Measurements from ENCODE around the gene KISS1R. TPM values are rescaled to one million over a fixed set of nuclear protein-coding genes. Genes with fewer than 3 reads are reported as not detected.

KISS1R gene
- total RNA-seq, 5 donors from 2014 or later (not counting 1 experiment from before 2014, with no cell fraction given), result 1.5 to 4.9 (median 2.8) TPM

- Mint-ChIP-seq H3K27ac (no peak overlapping the region), H3K4me1 (peaks cover 28 to 37% (median 36%) of the 10 kb centered on the region in 3 donors), H3K36me3 (peaks cover 5% of the 10 kb centered on the region), H3K9me3 (peaks cover 0 to 3% (median 0%) of the 10 kb centered on the region in 3 donors), H3K4me3 (peak overlapping the region in 2 of 3 donors; percentile 28 to 76), H3K27me3 (no peaks in the 10 kb centered on the region)
- WGBS (ENCODE audit: insufficient coverage), result 100% methylated on average over 18 of the region's 22 CpGs
- Histone ChIP-seq H3K36me3 (ENCODE audit: control insufficient read depth in 2 of 2, extremely low read depth in 1 of 2, insufficient read depth in 1 of 2, low read length in 1 of 2) (peaks cover 0 to 9% of the 10 kb centered on the region in 2 donors), H3K4me1 (ENCODE audit: control insufficient read depth in 1 of 2, extremely low read depth in 1 of 2, insufficient read depth in 2 of 2, low read length in 2 of 2) (peaks cover 0 to 40% of the 10 kb centered on the region in 2 experiments), H3K9me3 (no peaks in the 10 kb centered on the region), H3K27me3 (replicated peaks in 1 of 2; ENCODE audit: control insufficient read depth in 2 of 2, extremely low read depth in 1 of 2, insufficient read depth in 2 of 2, low read length in 1 of 2) (no peaks in the 10 kb centered on the region), H3K4me3 (ENCODE audit: control insufficient read depth in 1 of 2, extremely low read depth in 1 of 2, low read length in 1 of 2) (no peak overlapping the region), H3K27ac (ENCODE audit: low read length) (no peak overlapping the region)
- POLR2A ChIA-PET, result no interaction called here
- DNase-seq (no peak), ATAC-seq (replicated peaks in 1 of 4) (no peak)
- CTCF ChIA-PET, result interaction anchor here in 1 of 2 donors (1.1 kb wide), 1 partner anchor 57 kb away, joined by 3 read pairs; no protein-coding TSS in a partner anchor
Measured at GRCh38 chr19:939439-939838, 22.3 kb downstream of the KISS1R start.

DNA sequence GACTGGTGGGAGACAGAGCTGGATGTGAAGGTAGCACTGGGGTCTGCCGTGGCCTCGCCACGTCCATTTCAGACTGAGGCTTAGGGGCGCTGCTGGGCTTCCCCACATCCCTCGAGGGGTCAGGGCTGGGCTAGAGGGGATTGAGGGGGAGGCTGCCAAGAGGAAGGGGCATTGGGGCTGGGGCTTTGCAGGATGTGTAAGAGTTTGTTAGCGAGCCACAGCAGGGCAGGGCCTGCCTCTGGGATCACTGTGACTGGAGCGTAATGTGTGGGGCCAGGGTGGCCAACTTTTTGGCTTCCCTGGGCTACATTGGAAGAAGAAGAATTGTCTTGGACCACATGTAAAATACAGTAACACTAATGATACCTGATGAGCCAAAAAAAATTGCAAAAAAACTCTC is 22.8 kb downstream of the KISS1R start:
- peaks cover 28 to 37% (median 36%) of the 10 kb centered on the region in 3 donors for H3K4me1 Mint-ChIP-seq
- no peak for ATAC-seq (replicated peaks in 1 of 4)
- DNase-seq, result no peak
- H3K36me3 Mint-ChIP-seq, result peaks cover 5% of the 10 kb centered on the region
- Histone ChIP-seq H3K4me3 (ENCODE audit: control insufficient read depth in 1 of 2, extremely low read depth in 1 of 2, low read length in 1 of 2) (no peak overlapping the region), H3K27me3 (replicated peaks in 1 of 2; ENCODE audit: control insufficient read depth in 2 of 2, extremely low read depth in 1 of 2, insufficient read depth in 2 of 2, low read length in 1 of 2) (no peaks in the 10 kb centered on the region), H3K36me3 (ENCODE audit: control insufficient read depth in 2 of 2, extremely low read depth in 1 of 2, insufficient read depth in 1 of 2, low read length in 1 of 2) (peaks cover 0 to 9% of the 10 kb centered on the region in 2 donors), H3K4me1 (ENCODE audit: control insufficient read depth in 1 of 2, extremely low read depth in 1 of 2, insufficient read depth in 2 of 2, low read length in 2 of 2) (peaks cover 0 to 40% of the 10 kb centered on the region in 2 experiments), H3K9me3 (no peaks in the 10 kb centered on the region), H3K27ac (ENCODE audit: low read length) (no peak overlapping the region)
- H3K4me3 Mint-ChIP-seq, result peak overlapping the region; percentile 74 to 80 (median 76)
- ChIA-PET POLR2A (no interaction called here), CTCF (no interaction called here)
- no peaks in the 10 kb centered on the region for H3K27me3 Mint-ChIP-seq
- 97% methylated on average over 4 of the region's 7 CpGs for WGBS (ENCODE audit: insufficient coverage)
- peak overlapping the region; percentile 71 to 85 for H3K27ac Mint-ChIP-seq
- peaks cover 0 to 3% (median 0%) of the 10 kb centered on the region in 3 donors for H3K9me3 Mint-ChIP-seq

- peak overlapping the region; percentile 70 for H3K27ac ChIP-seq (ENCODE audit: low read length)
- peak overlapping the region; percentile 74 to 80 (median 76) for H3K4me3 Mint-ChIP-seq
- peak overlapping the region in 1 of 2 donors; percentile 42 for H3K4me3 ChIP-seq (ENCODE audit: control insufficient read depth in 1 of 2, extremely low read depth in 1 of 2, low read length in 1 of 2)
- DNase-seq, result peak; percentile 43 to 89 (median 65)
- no peaks in the 10 kb centered on the region for H3K27me3 Mint-ChIP-seq
- ChIA-PET CTCF (no interaction called here), POLR2A (no interaction called here)
- peak; percentile 77 to 86 (median 80) for ATAC-seq (replicated peaks in 1 of 4)
- peak overlapping the region; percentile 71 to 85 for H3K27ac Mint-ChIP-seq
- peaks cover 0 to 9% of the 10 kb centered on the region in 2 donors for H3K36me3 ChIP-seq (ENCODE audit: control insufficient read depth in 2 of 2, extremely low read depth in 1 of 2, insufficient read depth in 1 of 2, low read length in 1 of 2)
- peaks cover 0 to 3% (median 0%) of the 10 kb centered on the region in 3 donors for H3K9me3 Mint-ChIP-seq
- no peaks in the 10 kb centered on the region for H3K27me3 ChIP-seq (replicated peaks in 1 of 2; ENCODE audit: control insufficient read depth in 2 of 2, extremely low read depth in 1 of 2, insufficient read depth in 2 of 2, low read length in 1 of 2)
- H3K4me1 Mint-ChIP-seq, result peaks cover 28 to 37% (median 34%) of the 10 kb centered on the region in 3 donors
- 9% methylated on average over 64 of the region's 64 CpGs for WGBS (ENCODE audit: insufficient coverage)
- H3K9me3 ChIP-seq, result no peaks in the 10 kb centered on the region
- H3K36me3 Mint-ChIP-seq, result peaks cover 5% of the 10 kb centered on the region
- peaks cover 0 to 40% of the 10 kb centered on the region in 2 experiments for H3K4me1 ChIP-seq (ENCODE audit: control insufficient read depth in 1 of 2, extremely low read depth in 1 of 2, insufficient read depth in 2 of 2, low read length in 2 of 2)
Measured at GRCh38 chr19:940591-941291, 23.6 kb downstream of the KISS1R start.

- ChIA-PET POLR2A (no interaction called here), CTCF (no interaction called here)
- no peaks in the 10 kb centered on the region for H3K27me3 ChIP-seq (replicated peaks in 1 of 2; ENCODE audit: control insufficient read depth in 2 of 2, extremely low read depth in 1 of 2, insufficient read depth in 2 of 2, low read length in 1 of 2)
- peak overlapping the region; percentile 60 to 76 (median 76) for H3K4me3 Mint-ChIP-seq
- peak overlapping the region in 1 of 2 donors; percentile 42 for H3K4me3 ChIP-seq (ENCODE audit: control insufficient read depth in 1 of 2, extremely low read depth in 1 of 2, low read length in 1 of 2)
- H3K27ac ChIP-seq (ENCODE audit: low read length), result peak overlapping the region; percentile 44
- ATAC-seq (replicated peaks in 1 of 4) (peak in 1 of 4 experiments; percentile 9), DNase-seq (no peak)
- peaks cover 0 to 9% of the 10 kb centered on the region in 2 donors for H3K36me3 ChIP-seq (ENCODE audit: control insufficient read depth in 2 of 2, extremely low read depth in 1 of 2, insufficient read depth in 1 of 2, low read length in 1 of 2)
- WGBS (ENCODE audit: insufficient coverage), result 81% methylated on average over 43 of the region's 45 CpGs
- peaks cover 0 to 3% (median 0%) of the 10 kb centered on the region in 3 donors for H3K9me3 Mint-ChIP-seq
- H3K4me1 ChIP-seq (ENCODE audit: control insufficient read depth in 1 of 2, extremely low read depth in 1 of 2, insufficient read depth in 2 of 2, low read length in 2 of 2), result peaks cover 0 to 40% of the 10 kb centered on the region in 2 experiments
- H3K9me3 ChIP-seq, result no peaks in the 10 kb centered on the region
- peaks cover 5% of the 10 kb centered on the region for H3K36me3 Mint-ChIP-seq
- peak overlapping the region; percentile 39 to 69 for H3K27ac Mint-ChIP-seq
- peaks cover 28 to 37% (median 31%) of the 10 kb centered on the region in 3 donors for H3K4me1 Mint-ChIP-seq
- no peaks in the 10 kb centered on the region for H3K27me3 Mint-ChIP-seq
Measured at GRCh38 chr19:941292-942132, 24.4 kb downstream of the KISS1R start.

GRCh38 chr19:942133-942645 is 25.1 kb downstream of the KISS1R start:
- H3K36me3 ChIP-seq (ENCODE audit: control insufficient read depth in 2 of 2, extremely low read depth in 1 of 2, insufficient read depth in 1 of 2, low read length in 1 of 2), result peaks cover 0 to 9% of the 10 kb centered on the region in 2 donors
- DNase-seq, result no peak
- H3K4me3 ChIP-seq (ENCODE audit: control insufficient read depth in 1 of 2, extremely low read depth in 1 of 2, low read length in 1 of 2), result no peak overlapping the region
- H3K4me1 ChIP-seq (ENCODE audit: control insufficient read depth in 1 of 2, extremely low read depth in 1 of 2, insufficient read depth in 2 of 2, low read length in 2 of 2), result peaks cover 0 to 37% of the 10 kb centered on the region in 2 experiments
- peaks cover 5% of the 10 kb centered on the region for H3K36me3 Mint-ChIP-seq
- H3K27me3 Mint-ChIP-seq, result no peaks in the 10 kb centered on the region
- peaks cover 23 to 32% (median 26%) of the 10 kb centered on the region in 3 donors for H3K4me1 Mint-ChIP-seq
- H3K9me3 ChIP-seq, result no peaks in the 10 kb centered on the region
- ChIA-PET POLR2A (no interaction called here), CTCF (no interaction called here)
- H3K27ac ChIP-seq (ENCODE audit: low read length), result no peak overlapping the region
- peaks cover 0 to 3% (median 0%) of the 10 kb centered on the region in 3 donors for H3K9me3 Mint-ChIP-seq
- no peak for ATAC-seq (replicated peaks in 1 of 4)
- H3K27me3 ChIP-seq (replicated peaks in 1 of 2; ENCODE audit: control insufficient read depth in 2 of 2, extremely low read depth in 1 of 2, insufficient read depth in 2 of 2, low read length in 1 of 2), result no peaks in the 10 kb centered on the region
- peak overlapping the region in 1 of 3 donors; percentile 76 for H3K4me3 Mint-ChIP-seq
- H3K27ac Mint-ChIP-seq, result no peak overlapping the region
- WGBS (ENCODE audit: insufficient coverage), result 96% methylated on average over 30 of the region's 32 CpGs

GRCh38 chr19:943551-944170 is 26.5 kb downstream of the KISS1R start:
- Mint-ChIP-seq H3K4me3 (no peak overlapping the region), H3K36me3 (no peaks in the 10 kb centered on the region), H3K9me3 (no peaks in the 10 kb centered on the region), H3K27me3 (no peaks in the 10 kb centered on the region), H3K27ac (no peak overlapping the region), H3K4me1 (peaks cover 14 to 21% (median 17%) of the 10 kb centered on the region in 3 donors)
- Histone ChIP-seq H3K4me3 (ENCODE audit: control insufficient read depth in 1 of 2, extremely low read depth in 1 of 2, low read length in 1 of 2) (no peak overlapping the region), H3K36me3 (ENCODE audit: control insufficient read depth in 2 of 2, extremely low read depth in 1 of 2, insufficient read depth in 1 of 2, low read length in 1 of 2) (peaks cover 0 to 9% of the 10 kb centered on the region in 2 donors), H3K9me3 (no peaks in the 10 kb centered on the region), H3K27ac (ENCODE audit: low read length) (no peak overlapping the region), H3K27me3 (replicated peaks in 1 of 2; ENCODE audit: control insufficient read depth in 2 of 2, extremely low read depth in 1 of 2, insufficient read depth in 2 of 2, low read length in 1 of 2) (no peaks in the 10 kb centered on the region), H3K4me1 (ENCODE audit: control insufficient read depth in 1 of 2, extremely low read depth in 1 of 2, insufficient read depth in 2 of 2, low read length in 2 of 2) (peaks cover 0 to 25% of the 10 kb centered on the region in 2 experiments)
- ChIA-PET POLR2A (no interaction called here), CTCF (no interaction called here)
- no peak for ATAC-seq (replicated peaks in 1 of 4)
- WGBS (ENCODE audit: insufficient coverage), result 99% methylated on average over 14 of the region's 17 CpGs
- DNase-seq, result no peak

Data from T-cell (primary cell).